ENCODE measurements around the gene MAN1B1. TPM values are rescaled to one million over a fixed set of nuclear protein-coding genes. Genes with fewer than 3 reads are reported as not detected.

Gene MAN1B1
- polyA plus RNA-seq, 3 donors, result 29.3 to 38.2 (median 33.3) TPM

DNA sequence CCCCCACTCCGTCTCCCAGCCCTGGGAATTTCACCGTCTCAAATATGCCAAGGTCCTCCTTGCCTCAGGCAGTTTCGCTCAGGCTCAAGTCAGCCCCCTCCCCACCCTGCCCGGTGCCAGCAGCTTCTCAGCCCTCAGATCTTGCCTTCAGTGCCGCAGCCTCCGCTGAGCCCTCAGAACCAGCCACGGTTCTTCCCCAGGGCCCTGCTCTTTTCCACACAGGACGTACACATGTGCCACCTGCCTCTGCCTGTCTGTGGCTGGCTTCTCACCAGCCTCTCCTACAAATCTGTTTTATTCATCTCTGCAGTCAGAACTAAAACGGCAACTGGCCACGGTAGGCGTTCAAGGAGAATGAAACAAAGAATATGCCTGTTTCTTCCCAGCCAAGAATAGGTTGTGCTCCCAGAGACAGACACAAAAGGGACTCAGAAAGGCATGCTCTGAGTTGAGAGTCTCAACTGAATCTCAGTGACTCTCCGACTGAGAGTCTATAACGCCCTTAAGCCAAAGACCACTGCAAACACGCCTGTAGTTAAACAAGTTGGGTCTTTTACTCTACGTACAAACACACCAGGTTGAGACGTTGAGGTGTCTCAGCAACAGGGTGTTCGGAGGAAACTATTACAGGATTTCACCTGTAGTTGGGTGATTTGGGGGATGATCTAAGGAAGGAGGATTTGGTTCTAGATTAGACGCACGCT lies 41.5 kb downstream of the MAN1B1 start:
- Histone ChIP-seq H3K36me3 (replicated peaks in 1 of 2; ENCODE audit: control insufficient read depth in 1 of 2, insufficient read depth in 2 of 2, low read length in 2 of 2) (no peaks in the 10 kb centered on the region), H3K4me3 (replicated peaks in 1 of 3; ENCODE audit: low read depth in 2 of 3, low read length in 3 of 3) (peak overlapping the region in 1 of 3 experiments; percentile 82), H3K27me3 (ENCODE audit: control insufficient read depth in 2 of 2, insufficient read depth in 2 of 2, low read length in 2 of 2) (peaks cover 0 to 25% of the 10 kb centered on the region in 2 donors), H3K9me3 (replicated peaks in 1 of 2; ENCODE audit: control insufficient read depth in 1 of 2, insufficient read depth in 1 of 2, low read length in 2 of 2) (peaks cover 10 to 17% of the 10 kb centered on the region in 2 donors), H3K79me2 (ENCODE audit: insufficient read depth, low read length) (no peaks in the 10 kb centered on the region), H4K20me1 (ENCODE audit: insufficient read depth, low read length) (no peaks in the 10 kb centered on the region), H3K4me2 (replicated peaks; ENCODE audit: extremely low read depth, low read length, poor library complexity, severe bottlenecking) (peak overlapping the region; percentile 88), H3K27ac (ENCODE audit: low read depth in 1 of 2, low read length in 2 of 2) (no peak overlapping the region), H3K4me1 (ENCODE audit: control insufficient read depth in 1 of 2, insufficient read depth in 2 of 2, low read length in 2 of 2) (peaks cover 33 to 42% of the 10 kb centered on the region in 2 donors), H3K9ac (ENCODE audit: insufficient read depth, low read length, poor library complexity, severe bottlenecking) (no peak overlapping the region), H2AFZ (ENCODE audit: insufficient read depth, low read depth, low read length, poor library complexity, severe bottlenecking) (no peak overlapping the region)
- peaks cover 3 to 19% (median 14%) of the 10 kb centered on the region in 7 donors for H3K9me3 Mint-ChIP-seq
- DNase-seq, result no peak
- intact Hi-C loops (cut with micrococcal nuclease), result loop anchor here in 1 of 2 donors (5.0 kb wide), 1 partner anchor 94 kb away; the partner anchor contains the start of gene RNF208
- H3K27ac Mint-ChIP-seq, result no peak overlapping the region
- TF ChIP-seq, protein P1, sequence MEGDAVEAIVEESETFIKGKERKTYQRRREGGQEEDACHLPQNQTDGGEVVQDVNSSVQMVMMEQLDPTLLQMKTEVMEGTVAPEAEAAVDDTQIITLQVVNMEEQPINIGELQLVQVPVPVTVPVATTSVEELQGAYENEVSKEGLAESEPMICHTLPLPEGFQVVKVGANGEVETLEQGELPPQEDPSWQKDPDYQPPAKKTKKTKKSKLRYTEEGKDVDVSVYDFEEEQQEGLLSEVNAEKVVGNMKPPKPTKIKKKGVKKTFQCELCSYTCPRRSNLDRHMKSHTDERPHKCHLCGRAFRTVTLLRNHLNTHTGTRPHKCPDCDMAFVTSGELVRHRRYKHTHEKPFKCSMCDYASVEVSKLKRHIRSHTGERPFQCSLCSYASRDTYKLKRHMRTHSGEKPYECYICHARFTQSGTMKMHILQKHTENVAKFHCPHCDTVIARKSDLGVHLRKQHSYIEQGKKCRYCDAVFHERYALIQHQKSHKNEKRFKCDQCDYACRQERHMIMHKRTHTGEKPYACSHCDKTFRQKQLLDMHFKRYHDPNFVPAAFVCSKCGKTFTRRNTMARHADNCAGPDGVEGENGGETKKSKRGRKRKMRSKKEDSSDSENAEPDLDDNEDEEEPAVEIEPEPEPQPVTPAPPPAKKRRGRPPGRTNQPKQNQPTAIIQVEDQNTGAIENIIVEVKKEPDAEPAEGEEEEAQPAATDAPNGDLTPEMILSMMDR (IDR thresholded peaks at IDR 0.05), result no peak
- H3K4me3 Mint-ChIP-seq, result peak overlapping the region; percentile 80 to 99
- H3K4me1 Mint-ChIP-seq, result peaks cover 26% of the 10 kb centered on the region
- peaks cover 25 to 35% (median 30%) of the 10 kb centered on the region in 3 donors for H3K27me3 Mint-ChIP-seq (ENCODE audit: low read depth in 3 of 3)
- peaks cover 0 to 3% of the 10 kb centered on the region in 2 donors for H3K36me3 Mint-ChIP-seq
- 66% methylated on average over 16 of the region's 19 CpGs for WGBS (ENCODE audit: insufficient coverage)

DNA sequence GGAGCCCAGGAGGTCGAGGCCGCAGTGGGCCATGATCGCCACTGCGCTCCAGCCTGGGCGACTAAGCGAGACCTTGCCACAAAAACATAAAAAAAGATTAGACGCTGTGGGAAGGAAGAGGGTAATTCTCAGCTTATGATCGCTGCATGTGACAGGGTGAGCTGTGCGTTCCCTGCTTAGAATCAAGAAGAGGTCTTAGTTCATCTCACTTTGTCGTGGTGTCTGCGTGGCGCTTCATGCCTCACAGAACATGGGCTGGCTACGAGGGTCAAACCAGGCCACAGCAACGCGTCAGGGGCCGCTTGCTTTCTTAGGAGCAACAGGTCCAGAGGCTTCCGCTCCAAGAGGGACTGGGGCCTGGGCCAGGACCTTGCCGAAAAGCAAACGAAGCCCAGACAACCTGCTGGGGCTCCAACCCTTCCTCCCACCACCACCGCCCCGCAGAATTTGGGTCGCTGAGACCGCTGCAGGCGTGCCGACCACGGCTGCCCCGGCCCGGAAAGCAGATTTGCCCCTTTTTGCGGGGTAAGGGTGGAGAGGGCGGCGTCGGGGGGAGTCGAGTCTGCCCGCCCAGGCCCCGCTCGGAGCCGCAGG lies 42.2 kb downstream of the MAN1B1 start:
- Histone ChIP-seq H3K36me3 (replicated peaks in 1 of 2; ENCODE audit: control insufficient read depth in 1 of 2, insufficient read depth in 2 of 2, low read length in 2 of 2) (no peaks in the 10 kb centered on the region), H2AFZ (ENCODE audit: insufficient read depth, low read depth, low read length, poor library complexity, severe bottlenecking) (peak overlapping the region; percentile 92), H3K4me3 (replicated peaks in 1 of 3; ENCODE audit: low read depth in 2 of 3, low read length in 3 of 3) (peak overlapping the region; percentile 63 to 82 (median 67)), H4K20me1 (ENCODE audit: insufficient read depth, low read length) (no peaks in the 10 kb centered on the region), H3K9ac (ENCODE audit: insufficient read depth, low read length, poor library complexity, severe bottlenecking) (peak overlapping the region; percentile 60), H3K27ac (ENCODE audit: low read depth in 1 of 2, low read length in 2 of 2) (no peak overlapping the region), H3K79me2 (ENCODE audit: insufficient read depth, low read length) (no peaks in the 10 kb centered on the region), H3K4me1 (ENCODE audit: control insufficient read depth in 1 of 2, insufficient read depth in 2 of 2, low read length in 2 of 2) (peaks cover 33 to 42% of the 10 kb centered on the region in 2 donors), H3K27me3 (ENCODE audit: control insufficient read depth in 2 of 2, insufficient read depth in 2 of 2, low read length in 2 of 2) (peaks cover 0 to 25% of the 10 kb centered on the region in 2 donors), H3K4me2 (replicated peaks; ENCODE audit: extremely low read depth, low read length, poor library complexity, severe bottlenecking) (peak overlapping the region; percentile 88), H3K9me3 (replicated peaks in 1 of 2; ENCODE audit: control insufficient read depth in 1 of 2, insufficient read depth in 1 of 2, low read length in 2 of 2) (peaks cover 10 to 17% of the 10 kb centered on the region in 2 donors)
- Mint-ChIP-seq H3K4me1 (peaks cover 26% of the 10 kb centered on the region), H3K27me3 (ENCODE audit: low read depth in 3 of 3) (peaks cover 28 to 42% (median 32%) of the 10 kb centered on the region in 3 donors), H3K4me3 (peak overlapping the region; percentile 80 to 99), H3K27ac (no peak overlapping the region), H3K36me3 (peaks cover 0 to 3% of the 10 kb centered on the region in 2 donors), H3K9me3 (peaks cover 3 to 19% (median 14%) of the 10 kb centered on the region in 7 donors)
- 20% methylated on average over 29 of the region's 37 CpGs for WGBS (ENCODE audit: insufficient coverage)
- intact Hi-C loops (cut with micrococcal nuclease), result loop anchor here in 1 of 2 donors (5.0 kb wide), 1 partner anchor 93 kb away; the partner anchor contains the start of gene RNF208
- DNase-seq, result no peak
- TF ChIP-seq, protein P1 (IDR thresholded peaks at IDR 0.05), result no peak
